GM08714 (cell line): Measurements from ENCODE around the gene MDFI.

Experiments
- H3K4me3 ChIP-seq: fragments of 200-500 bp; sonication (Bioruptor generic); 2 replicates; pipeline ENCODE4 v1.5.1; 2014; ENCODE audit warnings: mild to moderate bottlenecking, low read length, inconsistent platforms
- ZNF274 ChIP-seq: IDR thresholded peaks from 2 replicates; pipeline ENCODE4 v1.6.1; 2012; ENCODE audit warnings: mild to moderate bottlenecking, low read depth, low read length

MDFI gene

GRCh38 chr6:41696788-41697187, 58.5 kb downstream of the MDFI start:
- H3K4me3 ChIP-seq, result no peak overlapping the region
- no peak for TF ChIP-seq ZNF274

- TF ChIP-seq ZNF274, result no peak
- no peak overlapping the region for H3K4me3 ChIP-seq
Observed at GRCh38 chr6:41697861-41698781, 59.9 kb downstream of the MDFI start.

- no peak overlapping the region for H3K4me3 ChIP-seq
- no peak for TF ChIP-seq ZNF274
Observed at GRCh38 chr6:41699063-41699462, 60.8 kb downstream of the MDFI start.

GRCh38 chr6:41700463-41701347, 62.4 kb downstream of the MDFI start:
- no peak overlapping the region for H3K4me3 ChIP-seq
- no peak for TF ChIP-seq ZNF274

GRCh38 chr6:41702089-41702745, 63.9 kb downstream of the MDFI start:
- no peak overlapping the region for H3K4me3 ChIP-seq
- no peak for TF ChIP-seq ZNF274

- H3K4me3 ChIP-seq, result no peak overlapping the region
- TF ChIP-seq ZNF274, result no peak
Observed at GRCh38 chr6:41702771-41703494, 64.7 kb downstream of the MDFI start.
